H1 (cell line): Measurements from ENCODE around the gene SCO1. TPM values are rescaled to one million over a fixed set of nuclear protein-coding genes. Genes with fewer than 3 reads are reported as not detected.

Source experiments
- CTCF ChIA-PET: fragments of 300-600 bp; sonication (Branson Sonifier 250); formaldehyde crosslinking; loops from one replicate; lab custom pipeline; 2021; ENCODE audit not compliant: partially characterized antibody; lab: Charles Lee
- POLR2A ChIA-PET: fragments of 300-600 bp; sonication (Branson Sonifier 250); formaldehyde crosslinking; loops from one replicate; lab custom pipeline; 2021; ENCODE audit warnings: inconsistent platforms; ENCODE audit not compliant: partially characterized antibody; lab: Charles Lee
- DNase-seq, 2 experiments: peaks; one replicate each; pipeline versions ENCODE4 v3.0.0 to v3.0.0-alpha.2; 2010 to 2022; ENCODE audit warnings: low spot score in 2 of 2, low read depth in 1 of 2, mixed read lengths in 1 of 2
- FAIRE-seq: peaks from 2 replicates; lab custom pipeline; 2011; peaks lifted over from hg19 to GRCh38; lab: Jason Lieb, UNC
- H2AFZ ChIP-seq: 2 replicates; pipeline ENCODE4 v1.8.1; 2012; ENCODE audit warnings: low read length, inconsistent platforms
- H2AK5ac ChIP-seq: 2 replicates; pipeline ENCODE4 v1.6.1; 2013; ENCODE audit warnings: low read depth, low read length
- H2BK120ac ChIP-seq: replicated peaks from 2 replicates; pipeline ENCODE3; 2013; ENCODE audit warnings: low read depth, low read length, inconsistent platforms
- H2BK12ac ChIP-seq: 2 replicates; pipeline ENCODE4 v1.6.1; 2013; ENCODE audit warnings: low read depth, low read length
- H2BK15ac ChIP-seq: 2 replicates; pipeline ENCODE4 v1.6.1; 2013; ENCODE audit warnings: low read length
- H2BK20ac ChIP-seq: 2 replicates; pipeline ENCODE4 v1.6.1; 2013; ENCODE audit warnings: low read length
- H2BK5ac ChIP-seq: 2 replicates; pipeline ENCODE4 v1.6.1; 2013; ENCODE audit warnings: low read depth, low read length
- H3K14ac ChIP-seq: 2 replicates; pipeline ENCODE4 v1.6.1; 2013; ENCODE audit warnings: inconsistent platforms; ENCODE audit not compliant: insufficient read length
- H3K18ac ChIP-seq: 2 replicates; pipeline ENCODE4 v1.6.1; 2013; ENCODE audit warnings: low read length; ENCODE audit errors: extremely low read depth
- H3K23ac ChIP-seq: 2 replicates; pipeline ENCODE4 v1.6.1; 2013; ENCODE audit warnings: inconsistent platforms; ENCODE audit not compliant: insufficient read length
- H3K23me2 ChIP-seq: 2 replicates; pipeline ENCODE4 v1.6.1; 2013; ENCODE audit warnings: low read depth, low read length
- H3K27ac ChIP-seq: 2 replicates; pipeline ENCODE4 v1.6.1; 2011; ENCODE audit warnings: low read depth, low read length, inconsistent platforms
- H3K27me3 ChIP-seq, 4 experiments: replicated peaks in 1 of 4; 1 replicate in 1 of 4; 2 replicates in 3 of 4; pipeline versions ENCODE4 v1.6.1 to v1.8.1; 2011 to 2013; ENCODE audit warnings: low read length in 3 of 4, mild to moderate bottlenecking in 3 of 4, inconsistent platforms in 2 of 4, mixed read lengths in 2 of 4, moderate library complexity in 1 of 4; ENCODE audit not compliant: control insufficient read depth in 3 of 4, insufficient read depth in 3 of 4; ENCODE audit errors: extremely low read depth in 1 of 4
- H3K36me3 ChIP-seq, 4 experiments: 2 replicates each; pipeline versions ENCODE4 v1.6.1 to v1.8.1; 2011 to 2013; ENCODE audit warnings: mild to moderate bottlenecking in 4 of 4, low read length in 3 of 4, moderate library complexity in 2 of 4, control low read depth in 1 of 4, inconsistent platforms in 1 of 4; ENCODE audit not compliant: insufficient read depth in 4 of 4, control insufficient read depth in 2 of 4
- H3K4ac ChIP-seq: replicated peaks from 2 replicates; pipeline ENCODE3; 2013; ENCODE audit warnings: low read length, low read depth, mixed read lengths, inconsistent platforms; ENCODE audit not compliant: insufficient read length
- H3K4me1 ChIP-seq, 4 experiments: replicated peaks in 1 of 4; 1 replicate in 1 of 4; 2 replicates in 3 of 4; pipeline versions ENCODE4 v1.6.1 to v1.8.1; 2011 to 2013; ENCODE audit warnings: low read length in 3 of 4, inconsistent platforms in 2 of 4, mixed read lengths in 1 of 4; ENCODE audit not compliant: insufficient read depth in 4 of 4, control insufficient read depth in 3 of 4
- H3K4me2 ChIP-seq, 2 experiments: 2 replicates each; pipeline versions ENCODE4 v1.6.1 to v1.8.1; 2011 to 2013; ENCODE audit warnings: low read depth in 2 of 2, low read length in 2 of 2, control low read depth in 1 of 2, inconsistent platforms in 1 of 2, mild to moderate bottlenecking in 1 of 2; ENCODE audit not compliant: insufficient read depth in 1 of 2
- H3K4me3 ChIP-seq, 4 experiments: fragments of 200-600, 300-600 bp in 1 of 4; sonication (generic), shearing (Covaris generic), sonication (Bioruptor Twin) in 1 of 4; 2 replicates each; pipeline versions ENCODE4 v1.5.1 to v1.8.1; 2011 to 2016; ENCODE audit warnings: low read length in 4 of 4, low read depth in 3 of 4, control low read depth in 2 of 4, inconsistent platforms in 2 of 4, mild to moderate bottlenecking in 2 of 4, mixed read lengths in 1 of 4, moderate library complexity in 1 of 4; ENCODE audit not compliant: insufficient read depth in 2 of 4; ENCODE audit errors: extremely low read depth in 1 of 4
- H3K56ac ChIP-seq: replicated peaks from 2 replicates; pipeline ENCODE3; 2013; ENCODE audit warnings: low read depth, mild to moderate bottlenecking, mixed read lengths, low read length, inconsistent platforms; ENCODE audit not compliant: insufficient read length
- H3K79me1 ChIP-seq: 2 replicates; pipeline ENCODE4 v1.6.1; 2013; ENCODE audit warnings: low read depth, low read length, control low read depth
- H3K79me2 ChIP-seq, 2 experiments: 2 replicates each; pipeline versions ENCODE4 v1.6.1 to v1.8.1; 2012 to 2013; ENCODE audit warnings: low read length in 2 of 2, mild to moderate bottlenecking in 2 of 2, inconsistent platforms in 1 of 2; ENCODE audit not compliant: insufficient read depth in 2 of 2, control insufficient read depth in 1 of 2
- H3K9ac ChIP-seq, 4 experiments: replicated peaks in 1 of 4; 1 replicate in 1 of 4; 2 replicates in 3 of 4; pipeline versions ENCODE4 v1.6.1 to v1.8.1; 2011 to 2013; ENCODE audit warnings: low read depth in 3 of 4, low read length in 3 of 4, control low read depth in 2 of 4, mild to moderate bottlenecking in 2 of 4, moderate library complexity in 2 of 4, inconsistent platforms in 1 of 4; ENCODE audit errors: extremely low read depth in 1 of 4
- H3K9me3 ChIP-seq, 2 experiments: 2 replicates each; pipeline versions ENCODE4 v1.6.1 to v1.8.1; 2012 to 2013; ENCODE audit warnings: mild to moderate bottlenecking in 2 of 2, moderate library complexity in 2 of 2, control low read depth in 1 of 2, inconsistent platforms in 1 of 2, low read depth in 1 of 2, low read length in 1 of 2, mixed read lengths in 1 of 2; ENCODE audit not compliant: insufficient read depth in 2 of 2
- H4K20me1 ChIP-seq, 2 experiments: replicated peaks in 1 of 2; 2 replicates each; pipeline versions ENCODE3 to v1.8.1; 2011 to 2013; ENCODE audit warnings: inconsistent platforms in 2 of 2, low read length in 2 of 2, mild to moderate bottlenecking in 1 of 2; ENCODE audit not compliant: insufficient read depth in 2 of 2, control insufficient read depth in 1 of 2
- H4K5ac ChIP-seq: 2 replicates; pipeline ENCODE4 v1.6.1; 2013; ENCODE audit warnings: low read length, low read depth, mixed read lengths, inconsistent platforms; ENCODE audit not compliant: insufficient read length
- H4K8ac ChIP-seq: 2 replicates; pipeline ENCODE4 v1.8.0; 2013; ENCODE audit warnings: mild to moderate bottlenecking, moderate library complexity, low read length, inconsistent platforms; ENCODE audit not compliant: insufficient read depth; ENCODE audit errors: extremely low read depth
- H4K91ac ChIP-seq: replicated peaks from 2 replicates; pipeline ENCODE3; 2013; ENCODE audit warnings: low read length, mixed read lengths, inconsistent platforms; ENCODE audit not compliant: insufficient read length
- BRCA1 ChIP-seq: IDR thresholded peaks from 2 replicates; pipeline ENCODE4 v1.6.1; 2012; ENCODE audit warnings: low read depth, low read length, improper control_type of control experiment
- CREB1 ChIP-seq: IDR thresholded peaks from 2 replicates; pipeline ENCODE4 v1.6.1; 2012; ENCODE audit warnings: inconsistent platforms
- CTBP2 ChIP-seq: IDR thresholded peaks from 2 replicates; pipeline ENCODE4 v1.7.0; 2011; ENCODE audit warnings: borderline replicate concordance, mild to moderate bottlenecking, moderate library complexity, mixed read lengths, low read length; ENCODE audit not compliant: insufficient read depth, insufficient read length
- NRF1 ChIP-seq: IDR thresholded peaks from 2 replicates; pipeline ENCODE4 v1.6.1; 2011; ENCODE audit warnings: mild to moderate bottlenecking, low read depth, low read length, improper control_type of control experiment
- RBBP5 ChIP-seq: IDR thresholded peaks from 2 replicates; pipeline ENCODE4 v1.7.1; 2012; ENCODE audit warnings: low read depth, mild to moderate bottlenecking, inconsistent platforms, low read length, moderate library complexity, borderline replicate concordance
- RXRA ChIP-seq: IDR thresholded peaks from 2 replicates; pipeline ENCODE4 v1.6.1; 2011; ENCODE audit warnings: low read depth, mild to moderate bottlenecking, low read length, moderate library complexity; ENCODE audit not compliant: insufficient read depth
- SUZ12 ChIP-seq: fragments of 200-600 bp; sonication (generic); IDR thresholded peaks from 2 replicates; pipeline ENCODE4 v1.6.1; 2012; ENCODE audit warnings: mild to moderate bottlenecking, inconsistent platforms, low read length, moderate library complexity, mixed read lengths
- TAF1 ChIP-seq: IDR thresholded peaks from 2 replicates; pipeline ENCODE4 v1.6.1; 2011; ENCODE audit warnings: mild to moderate bottlenecking, low read depth, low read length
- TBP ChIP-seq: IDR thresholded peaks from 2 replicates; pipeline ENCODE4 v1.6.1; 2011; ENCODE audit warnings: low read depth, low read length, improper control_type of control experiment
- TEAD4 ChIP-seq: IDR thresholded peaks from 2 replicates; pipeline ENCODE4 v1.6.1; 2012; ENCODE audit warnings: low read depth, low read length, inconsistent platforms, mixed read lengths
- WGBS, 2 experiments: shearing (Covaris generic) in 1 of 2; methylation state at CpG; one replicate each; pipeline versions ENCODE4 v1.1.6 to v1.1.7; 2013 to 2015; ENCODE audit warnings: low lambda C conversion rate in 2 of 2, mixed read lengths in 2 of 2, inconsistent platforms in 1 of 2, low coverage in 1 of 2, missing lambda C conversion rate in 1 of 2; ENCODE audit not compliant: insufficient replicate concordance in 2 of 2, insufficient coverage in 1 of 2, insufficient read length in 1 of 2; ENCODE audit errors: extremely low coverage in 1 of 2, missing lambda C conversion rate in 1 of 2; 5-methylcytosine and 5-hydroxymethylcytosine counted together
- polyA plus RNA-seq, 7 experiments: library from polyadenylated mRNA; depleted of rRNA in 3 of 7; stranded (reverse) in 5 of 7; unstranded in 2 of 7; fragments of >200 nt in 5 of 7; fragments of 200-250 nt in 2 of 7; gene quantifications; 1 replicate in 5 of 7; 2 replicates in 1 of 7; 4 replicates in 1 of 7; pipeline versions ENCODE4 v1.2.1 to v1.2.3, GENCODE V29; 2011 to 2013; ENCODE audit warnings: missing spikeins in 2 of 7, mixed read lengths in 2 of 7
- total RNA-seq: library from RNA; stranded (reverse); fragmentation: NEBNext Ultra II Directional; extraction: Animal tissue kit (Norgen Biotek cat#: 25700); gene quantifications from 2 replicates; pipeline ENCODE4 v1.2.1, GENCODE V29; 2021
- TF ChIP-seq, protein P1 (sequence below): IDR thresholded peaks from 2 replicates; pipeline ENCODE4 v1.6.1; 2012; ENCODE audit warnings: inconsistent platforms

The SCO1 gene
- total and polyA plus RNA-seq, 2 of the 8 experiments (the other 6 are each of a cell fraction or from before 2014, with no cell fraction given), result 18.7 to 61.8 TPM

DNA sequence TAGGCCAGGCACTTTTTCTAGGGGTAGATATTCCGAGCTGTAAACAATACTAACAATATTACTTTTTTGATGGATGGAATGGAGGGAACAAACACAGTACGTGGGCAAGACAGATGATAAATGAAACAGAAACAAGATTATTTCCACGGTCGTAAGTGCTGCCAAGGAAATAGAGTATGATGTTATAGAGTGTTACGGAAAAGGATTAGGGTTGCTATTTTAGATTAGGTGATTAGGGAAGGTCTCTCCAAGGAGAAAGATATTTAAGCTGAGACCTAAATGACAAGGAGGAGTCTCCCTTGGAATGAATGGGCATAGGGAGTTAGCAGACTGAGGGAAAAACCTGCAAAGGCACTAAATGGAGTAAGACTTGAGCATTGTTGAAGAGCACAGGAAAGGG is 8.4 kb upstream of the SCO1 start:
- TF ChIP-seq RXRA (no peak), BRCA1 (no peak), RBBP5 (no peak), SUZ12 (no peak), CTBP2 (no peak), TEAD4 (no peak), TBP (no peak), CREB1 (no peak), TAF1 (no peak), NRF1 (no peak)
- TF ChIP-seq, protein P1, sequence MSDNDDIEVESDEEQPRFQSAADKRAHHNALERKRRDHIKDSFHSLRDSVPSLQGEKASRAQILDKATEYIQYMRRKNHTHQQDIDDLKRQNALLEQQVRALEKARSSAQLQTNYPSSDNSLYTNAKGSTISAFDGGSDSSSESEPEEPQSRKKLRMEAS, result no peak
- no peak overlapping the region for H3K18ac ChIP-seq
- WGBS, 2 experiments, result 90 to 100% methylated on average over 1 to 5 of the region's 5 CpGs
- no peak overlapping the region for H4K5ac ChIP-seq
- no peak overlapping the region for H2BK20ac ChIP-seq
- H2BK5ac ChIP-seq, result no peak overlapping the region
- no peak overlapping the region for H4K8ac ChIP-seq
- CTCF ChIA-PET, result interaction anchor here (0.6 to 2.4 kb wide), 2 partner anchors 34 to 61 kb away, joined by 3 to 6 read pairs; no protein-coding TSS in a partner anchor
- no peak for FAIRE-seq
- H3K27me3 ChIP-seq, result no peaks in the 10 kb centered on the region
- no peak overlapping the region for H2BK12ac ChIP-seq
- DNase-seq, result no peak
- H3K36me3 ChIP-seq, result peaks cover 4 to 40% (median 19%) of the 10 kb centered on the region in 4 experiments; a peak in 6 of 8 replicates
- no peak overlapping the region for H3K4ac ChIP-seq
- H3K4me3 ChIP-seq, result no peak overlapping the region
- no peak overlapping the region for H2BK15ac ChIP-seq
- no peaks in the 10 kb centered on the region for H3K23me2 ChIP-seq
- H3K56ac ChIP-seq, result no peak overlapping the region
- no peaks in the 10 kb centered on the region for H3K4me1 ChIP-seq
- H4K91ac ChIP-seq, result no peak overlapping the region
- POLR2A ChIA-PET, result interaction anchor here (1.1 kb wide), 1 partner anchor 9 kb away, joined by 3 read pairs; the partner anchor contains the start of genes ADPRM and SCO1
- no peak overlapping the region for H3K27ac ChIP-seq
- H3K14ac ChIP-seq, result no peak overlapping the region
- no peaks in the 10 kb centered on the region for H3K9me3 ChIP-seq
- no peak overlapping the region for H3K4me2 ChIP-seq
- H3K23ac ChIP-seq, result no peak overlapping the region
- H3K79me2 ChIP-seq, result no peaks in the 10 kb centered on the region
- H2AFZ ChIP-seq, result no peak overlapping the region
- H4K20me1 ChIP-seq, result no peaks in the 10 kb centered on the region
- H2AK5ac ChIP-seq, result no peak overlapping the region
- H3K9ac ChIP-seq, result no peak overlapping the region
- no peaks in the 10 kb centered on the region for H3K79me1 ChIP-seq
- no peak overlapping the region for H2BK120ac ChIP-seq
